B cell (primary cell): Measurements from ENCODE around the gene N4BP2L2. TPM values are rescaled to one million over a fixed set of nuclear protein-coding genes. Genes with fewer than 3 reads are reported as not detected.

Experiments
- ATAC-seq: fragments of 200-7000 bp; cut with Tn5 transposase; one replicate; pipeline ENCODE4 v1.10.0; 2021; ENCODE audit warnings: low read depth, mild to moderate bottlenecking, moderate number of reproducible peaks, moderate library complexity
- CTCF ChIA-PET: fragments of 350-600 bp; sonication (Branson Sonifier 250); formaldehyde crosslinking; loops from one replicate; lab custom pipeline; 2021; ENCODE audit warnings: antibody characterized with exemption, inconsistent platforms; lab: Charles Lee
- POLR2A ChIA-PET: fragments of 350-600 bp; sonication (Branson Sonifier 250); formaldehyde crosslinking; loops from one replicate; lab custom pipeline; 2021; ENCODE audit warnings: antibody characterized with exemption; lab: Charles Lee
- DNase-seq: peaks from one replicate; pipeline ENCODE4 v3.0.0; 2013
- H2AFZ ChIP-seq: 2 replicates; pipeline ENCODE4 v1.6.1; 2012; ENCODE audit warnings: mild to moderate bottlenecking, low read depth, low read length; ENCODE audit not compliant: insufficient read depth, poor library complexity, severe bottlenecking
- H3K27ac ChIP-seq, 2 donors: 1 replicate in 1 of 2; 2 replicates in 1 of 2; pipeline ENCODE4 v1.5.1; 2012 to 2013; ENCODE audit warnings: low read length in 2 of 2, mild to moderate bottlenecking in 2 of 2, moderate library complexity in 1 of 2
- H3K27me3 ChIP-seq, 4 experiments: fragments of 200-600 bp in 1 of 4; sonication (generic) in 1 of 4; replicated peaks in 1 of 4; 1 replicate in 2 of 4; 2 replicates in 2 of 4; pipeline versions ENCODE4 v1.6.1 to v1.7.0; 2013 to 2016; ENCODE audit warnings: low read length in 3 of 4, mild to moderate bottlenecking in 2 of 4, mixed read lengths in 1 of 4, moderate library complexity in 1 of 4; ENCODE audit not compliant: insufficient read depth in 4 of 4, control insufficient read depth in 3 of 4; ENCODE audit errors: control extremely low read depth in 1 of 4
- H3K36me3 ChIP-seq, 2 experiments: replicated peaks in 1 of 2; 1 replicate in 1 of 2; 2 replicates in 1 of 2; pipeline versions ENCODE4 v1.6.1 to v1.7.1; 2013; ENCODE audit warnings: low read length in 1 of 2; ENCODE audit not compliant: insufficient read depth in 2 of 2, control insufficient read depth in 1 of 2; ENCODE audit errors: control extremely low read depth in 1 of 2, extremely low read depth in 1 of 2
- H3K4me1 ChIP-seq, 2 donors: fragments of 200-600 bp in 1 of 2; sonication (generic) in 1 of 2; 1 replicate in 1 of 2; 2 replicates in 1 of 2; pipeline versions ENCODE4 v1.5.1 to v1.6.1; 2013 to 2017; ENCODE audit warnings: low read length in 2 of 2; ENCODE audit not compliant: control insufficient read depth in 2 of 2, insufficient read depth in 2 of 2
- H3K4me2 ChIP-seq: replicated peaks from 2 replicates; pipeline ENCODE3; 2012; ENCODE audit warnings: mild to moderate bottlenecking, low read depth, low read length; ENCODE audit not compliant: poor library complexity, severe bottlenecking
- H3K4me3 ChIP-seq, 5 experiments: fragments of 200-600 bp in 1 of 5; sonication (generic) in 1 of 5; 1 replicate in 3 of 5; 2 replicates in 2 of 5; pipeline versions ENCODE4 v1.5.1 to v1.7.0; 2011 to 2016; ENCODE audit warnings: low read length in 4 of 5, mild to moderate bottlenecking in 4 of 5, low read depth in 2 of 5, control low read depth in 1 of 5, moderate library complexity in 1 of 5; ENCODE audit not compliant: insufficient read depth in 1 of 5; ENCODE audit errors: control extremely low read depth in 1 of 5, extremely low read depth in 1 of 5
- H3K79me2 ChIP-seq: fragments of 200-600 bp; sonication (generic); one replicate; pipeline ENCODE4 v1.6.0; 2016; ENCODE audit warnings: low read length; ENCODE audit not compliant: control insufficient read depth, insufficient read depth
- H3K9ac ChIP-seq: fragments of 200-600 bp; sonication (generic); 2 replicates; pipeline ENCODE4 v1.6.1; 2017; ENCODE audit warnings: mild to moderate bottlenecking, low read length, moderate library complexity
- H3K9me3 ChIP-seq, 3 donors: one replicate each; pipeline versions ENCODE4 v1.6.1 to v1.7.1; 2013; ENCODE audit warnings: low read length in 2 of 3; ENCODE audit not compliant: control insufficient read depth in 2 of 3, insufficient read depth in 1 of 3; ENCODE audit errors: control extremely low read depth in 1 of 3
- H4K20me1 ChIP-seq: 2 replicates; pipeline ENCODE4 v1.6.0; 2012; ENCODE audit warnings: mild to moderate bottlenecking, low read length; ENCODE audit not compliant: insufficient read depth, control insufficient read depth, poor library complexity, severe bottlenecking
- H3K27ac Mint-ChIP-seq: one replicate; pipeline ENCODE4 v1.8.0; 2021; ENCODE audit warnings: mixed read lengths
- H3K27me3 Mint-ChIP-seq: one replicate; pipeline ENCODE4 v1.8.0; 2021; ENCODE audit warnings: mixed read lengths
- H3K4me1 Mint-ChIP-seq: one replicate; pipeline ENCODE4 v1.8.0; 2021; ENCODE audit warnings: mixed read lengths
- H3K4me3 Mint-ChIP-seq: one replicate; pipeline ENCODE4 v1.8.0; 2021; ENCODE audit warnings: mixed read lengths
- H3K9me3 Mint-ChIP-seq: one replicate; pipeline ENCODE4 v1.8.0; 2022; ENCODE audit warnings: mixed read lengths; ENCODE audit not compliant: insufficient read depth
- EZH2 ChIP-seq: IDR thresholded peaks from 2 replicates; pipeline ENCODE4 v1.6.1; 2012; ENCODE audit warnings: borderline replicate concordance, low read depth, mild to moderate bottlenecking, moderate library complexity, low read length; ENCODE audit not compliant: insufficient read depth, poor library complexity, severe bottlenecking
- WGBS: methylation state at CpG from one replicate; pipeline ENCODE4 v1.1.5; 2013; ENCODE audit warnings: missing lambda C conversion rate; ENCODE audit not compliant: insufficient coverage; 5-methylcytosine and 5-hydroxymethylcytosine counted together
- intact Hi-C: fragments of 100-400 bp; cut with micrococcal nuclease; formaldehyde crosslinking; loops from one replicate; pipeline ENCODE4 v1.10.0; 2022
- polyA plus RNA-seq: library from polyadenylated mRNA; depleted of rRNA; stranded (reverse); fragments of >200 nt; gene quantifications from 2 replicates; pipeline ENCODE4 v1.2.3, GENCODE V29; 2012
- total RNA-seq, 2 donors: library from RNA; stranded (reverse); fragments of 120-200 nt in 1 of 2; gene quantifications; 1 replicate in 1 of 2; 2 replicates in 1 of 2; pipeline versions ENCODE4 v1.2.3 to v1.2.4, GENCODE V29; 2013 to 2022
- TF ChIP-seq, protein P1 (sequence below): fragments of 200-600 bp; IDR thresholded peaks from one replicate; pipeline ENCODE4 v1.8.0; 2022; ENCODE audit warnings: antibody characterized with exemption, mild to moderate bottlenecking

The N4BP2L2 gene
- total and polyA plus RNA-seq, 2 donors (not counting 1 experiment from before 2014, with no cell fraction given) = 63.9 to 239 TPM

DNA sequence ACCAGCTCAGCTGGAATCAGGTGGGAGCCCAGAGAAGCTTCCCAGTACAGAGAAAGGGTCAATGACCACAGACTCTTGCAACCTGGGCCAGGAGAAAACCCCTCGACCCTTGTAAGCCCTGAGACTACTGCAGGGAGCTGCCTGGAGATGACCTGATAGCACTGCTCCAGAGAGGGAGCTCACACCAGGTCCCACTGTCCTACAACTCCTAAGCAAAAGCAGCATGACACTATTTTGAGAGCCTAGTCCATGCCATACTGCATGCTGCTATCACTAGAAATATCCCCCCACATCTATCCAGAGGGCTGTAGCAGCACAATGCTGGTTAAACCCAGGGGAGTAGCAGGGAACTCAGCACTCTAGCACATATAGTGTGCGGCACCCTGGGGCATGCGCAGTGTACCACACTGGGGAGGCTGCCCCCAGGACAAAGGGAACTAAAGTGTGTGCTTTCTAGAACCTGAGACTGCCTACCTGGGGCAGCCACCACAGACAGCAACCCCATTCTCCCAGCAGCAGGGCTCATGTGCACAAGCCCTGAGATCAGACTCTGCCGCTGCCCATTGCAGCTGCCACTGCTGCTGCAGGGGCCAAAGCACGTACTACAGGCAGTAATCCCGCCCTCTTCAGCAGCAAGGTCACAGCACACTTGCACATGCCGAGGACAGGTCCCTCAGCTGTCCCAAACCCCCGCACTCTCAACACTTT, 83.6 kb downstream of the N4BP2L2 start:
- peaks cover 1 to 33% (median 22%) of the 10 kb centered on the region in 3 donors for H3K9me3 ChIP-seq
- H3K27me3 ChIP-seq = no peaks in the 10 kb centered on the region
- no peaks in the 10 kb centered on the region for H3K4me1 ChIP-seq
- H3K9ac ChIP-seq = no peak overlapping the region
- ATAC-seq = no peak
- Mint-ChIP-seq H3K4me1 (no peaks in the 10 kb centered on the region), H3K4me3 (no peak overlapping the region), H3K9me3 (peaks cover 16% of the 10 kb centered on the region), H3K27me3 (no peaks in the 10 kb centered on the region), H3K27ac (no peak overlapping the region)
- H3K27ac ChIP-seq = no peak overlapping the region
- intact Hi-C loops = no loop called here
- WGBS = 95% methylated on average over 8 of the region's 8 CpGs
- ChIA-PET CTCF (no interaction called here), POLR2A (no interaction called here)
- H3K4me2 ChIP-seq = no peak overlapping the region
- no peak for DNase-seq
- H4K20me1 ChIP-seq = no peaks in the 10 kb centered on the region
- no peaks in the 10 kb centered on the region for H3K36me3 ChIP-seq
- TF ChIP-seq, protein P1, sequence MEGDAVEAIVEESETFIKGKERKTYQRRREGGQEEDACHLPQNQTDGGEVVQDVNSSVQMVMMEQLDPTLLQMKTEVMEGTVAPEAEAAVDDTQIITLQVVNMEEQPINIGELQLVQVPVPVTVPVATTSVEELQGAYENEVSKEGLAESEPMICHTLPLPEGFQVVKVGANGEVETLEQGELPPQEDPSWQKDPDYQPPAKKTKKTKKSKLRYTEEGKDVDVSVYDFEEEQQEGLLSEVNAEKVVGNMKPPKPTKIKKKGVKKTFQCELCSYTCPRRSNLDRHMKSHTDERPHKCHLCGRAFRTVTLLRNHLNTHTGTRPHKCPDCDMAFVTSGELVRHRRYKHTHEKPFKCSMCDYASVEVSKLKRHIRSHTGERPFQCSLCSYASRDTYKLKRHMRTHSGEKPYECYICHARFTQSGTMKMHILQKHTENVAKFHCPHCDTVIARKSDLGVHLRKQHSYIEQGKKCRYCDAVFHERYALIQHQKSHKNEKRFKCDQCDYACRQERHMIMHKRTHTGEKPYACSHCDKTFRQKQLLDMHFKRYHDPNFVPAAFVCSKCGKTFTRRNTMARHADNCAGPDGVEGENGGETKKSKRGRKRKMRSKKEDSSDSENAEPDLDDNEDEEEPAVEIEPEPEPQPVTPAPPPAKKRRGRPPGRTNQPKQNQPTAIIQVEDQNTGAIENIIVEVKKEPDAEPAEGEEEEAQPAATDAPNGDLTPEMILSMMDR = no peak
- TF ChIP-seq EZH2 = no peak
- H3K79me2 ChIP-seq = no peaks in the 10 kb centered on the region
- H2AFZ ChIP-seq = no peak overlapping the region
- no peak overlapping the region for H3K4me3 ChIP-seq

- Mint-ChIP-seq H3K27ac (no peak overlapping the region), H3K4me3 (no peak overlapping the region), H3K4me1 (no peaks in the 10 kb centered on the region), H3K27me3 (no peaks in the 10 kb centered on the region), H3K9me3 (peaks cover 13% of the 10 kb centered on the region)
- Histone ChIP-seq H3K9me3 (peaks cover 1 to 33% (median 22%) of the 10 kb centered on the region in 3 donors), H2AFZ (no peak overlapping the region), H3K4me3 (no peak overlapping the region), H3K79me2 (no peaks in the 10 kb centered on the region), H3K36me3 (no peaks in the 10 kb centered on the region), H3K9ac (no peak overlapping the region), H3K27ac (no peak overlapping the region), H3K4me1 (no peaks in the 10 kb centered on the region), H3K27me3 (no peaks in the 10 kb centered on the region), H4K20me1 (no peaks in the 10 kb centered on the region), H3K4me2 (no peak overlapping the region)
- no peak for TF ChIP-seq EZH2
- TF ChIP-seq, protein P1 = no peak
- ChIA-PET POLR2A (no interaction called here), CTCF (interaction anchor here (0.6 kb wide), 1 partner anchor 14 kb away, joined by 3 read pairs; no protein-coding TSS in a partner anchor)
- intact Hi-C loops = no loop called here
- no CpG with 5 or more reads among the region's 1 CpG for WGBS
- DNase-seq = no peak
- no peak for ATAC-seq
Observed at GRCh38 chr13:32453981-32454380, 84.6 kb downstream of the N4BP2L2 start.
